Endodermal cell (in vitro differentiated cells): ENCODE results near the gene FGFR3. TPM values are rescaled to one million over a fixed set of nuclear protein-coding genes. Genes with fewer than 3 reads are reported as not detected.
A peak's percentile ranks its signal among the peaks of the same experiment; 100 is the strongest.
"Not testable (repeated sequence)": the region's sequence is repeated elsewhere in the genome, so short reads cannot be mapped to it uniquely, and the experiment has no call there.

Experiments used
- DNase-seq: peaks from one replicate; pipeline ENCODE4 v3.0.0-alpha.2; 2017
- H3K27ac ChIP-seq: 2 replicates; pipeline ENCODE4 v1.5.1; 2013; ENCODE audit warnings: mild to moderate bottlenecking, low read depth, low read length, moderate library complexity
- H3K27me3 ChIP-seq: 2 replicates; pipeline ENCODE4 v1.6.1; 2013; ENCODE audit warnings: mild to moderate bottlenecking, low read length, moderate library complexity; ENCODE audit not compliant: insufficient read depth, control insufficient read depth, poor library complexity, severe bottlenecking
- H3K36me3 ChIP-seq: 2 replicates; pipeline ENCODE4 v1.7.0; 2013; ENCODE audit warnings: mild to moderate bottlenecking, low read length, moderate library complexity; ENCODE audit not compliant: control insufficient read depth, insufficient read depth
- H3K4me1 ChIP-seq: one replicate; pipeline ENCODE4 v1.7.0; 2013; ENCODE audit warnings: low read length; ENCODE audit not compliant: control insufficient read depth, insufficient read depth
- H3K4me3 ChIP-seq: 2 replicates; pipeline ENCODE4 v1.5.1; 2013; ENCODE audit warnings: mild to moderate bottlenecking, low read length, moderate library complexity
- H3K9ac ChIP-seq: 2 replicates; pipeline ENCODE4 v1.6.1; 2013; ENCODE audit warnings: mild to moderate bottlenecking, low read length, moderate library complexity; ENCODE audit not compliant: poor library complexity, severe bottlenecking; ENCODE audit errors: extremely low read depth
- H3K9me3 ChIP-seq: 2 replicates; pipeline ENCODE4 v1.6.1; 2013; ENCODE audit warnings: mild to moderate bottlenecking, low read length, moderate library complexity; ENCODE audit not compliant: control insufficient read depth
- H3K27ac Mint-ChIP-seq: 2 replicates; pipeline ENCODE4 v1.8.0; 2020; ENCODE audit warnings: mixed read lengths
- H3K27me3 Mint-ChIP-seq: 2 replicates; pipeline ENCODE4 v1.8.0; 2021; ENCODE audit warnings: mild to moderate bottlenecking, mixed read lengths; ENCODE audit not compliant: insufficient read depth
- H3K36me3 Mint-ChIP-seq: 2 replicates; pipeline ENCODE4 v1.8.0; 2020; ENCODE audit warnings: low read depth, mixed read lengths
- H3K4me1 Mint-ChIP-seq: 2 replicates; pipeline ENCODE4 v1.8.0; 2020; ENCODE audit warnings: mixed read lengths
- H3K4me3 Mint-ChIP-seq: 2 replicates; pipeline ENCODE4 v1.8.0; 2020; ENCODE audit warnings: mild to moderate bottlenecking, moderate library complexity, mixed read lengths
- H3K9me3 Mint-ChIP-seq: 2 replicates; pipeline ENCODE4 v1.8.0; 2020; ENCODE audit warnings: mild to moderate bottlenecking, mixed read lengths
- CTCF ChIP-seq: fragments of 200-600 bp; sonication (generic); conservative IDR thresholded peaks from 2 replicates; pipeline ENCODE4 v1.5.0; 2021; ENCODE audit warnings: antibody characterized with exemption, mild to moderate bottlenecking
- WGBS, 2 experiments: methylation state at CpG; one replicate each; pipeline versions ENCODE4 v1.1.5 to v1.1.7; 2013; ENCODE audit warnings: missing lambda C conversion rate in 2 of 2, mixed read lengths in 1 of 2; ENCODE audit not compliant: insufficient coverage in 1 of 2, insufficient read length in 1 of 2; 5-methylcytosine and 5-hydroxymethylcytosine counted together
- total RNA-seq, 2 donors: library from RNA; stranded (reverse); fragmentation: NEBNext Ultra II Directional in 1 of 2; extraction: Animal tissue kit (Norgen Biotek cat#: 25700) in 1 of 2; gene quantifications; 2 replicates in 1 of 2; 3 replicates in 1 of 2; pipeline ENCODE4 v1.2.1, GENCODE V29; 2021

The FGFR3 gene
- total RNA-seq, 2 donors from 2014 or later: 107 to 125 TPM

- Histone ChIP-seq H3K4me3 (no peak overlapping the region), H3K36me3 (peaks cover 64% of the 10 kb centered on the region), H3K4me1 (no peaks in the 10 kb centered on the region), H3K9ac (no peak overlapping the region), H3K27me3 (no peaks in the 10 kb centered on the region), H3K9me3 (peaks cover 7% of the 10 kb centered on the region), H3K27ac (no peak overlapping the region)
- H3K4me3 Mint-ChIP-seq: no peak overlapping the region
- peak overlapping the region; percentile 16 for H3K27ac Mint-ChIP-seq
- no peak for TF ChIP-seq CTCF
- H3K27me3 Mint-ChIP-seq: no peaks in the 10 kb centered on the region
- 93 to 95% methylated on average over 13 to 21 of the region's 21 CpGs for WGBS, 2 experiments
- H3K4me1 Mint-ChIP-seq: peaks cover 1% of the 10 kb centered on the region
- no peak for DNase-seq
- H3K36me3 Mint-ChIP-seq: peaks cover 69% of the 10 kb centered on the region
- peaks cover 10% of the 10 kb centered on the region for H3K9me3 Mint-ChIP-seq
Measured at GRCh38 chr4:1834047-1834775, 41.1 kb downstream of the FGFR3 start.

DNA sequence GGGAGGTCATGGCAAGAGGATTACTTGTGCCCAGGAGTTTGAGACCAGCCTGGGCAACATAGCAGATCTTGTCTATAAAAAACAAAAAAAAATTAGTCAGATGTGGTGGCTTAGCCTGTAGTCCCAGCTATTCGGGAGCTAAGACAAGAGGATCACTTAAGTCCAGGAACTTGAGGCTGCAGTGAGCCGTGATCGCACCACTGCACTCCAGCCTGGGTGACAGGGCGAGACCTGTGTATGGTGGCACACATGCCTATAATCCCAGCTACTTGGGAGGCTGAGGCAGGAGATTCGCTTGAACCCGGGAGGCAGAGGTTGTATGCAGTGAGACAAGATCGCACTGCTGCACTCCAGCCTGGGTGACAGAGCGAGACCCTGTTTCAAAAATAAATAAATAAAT lies 42.7 kb downstream of the FGFR3 start:
- H3K4me1 ChIP-seq, H3K9me3 Mint-ChIP-seq, DNase-seq, H3K4me3 Mint-ChIP-seq, H3K4me1 Mint-ChIP-seq, H3K9ac ChIP-seq, H3K4me3 ChIP-seq, H3K27ac ChIP-seq, H3K27ac Mint-ChIP-seq, H3K27me3 Mint-ChIP-seq, H3K27me3 ChIP-seq, H3K9me3 ChIP-seq: not testable (repeated sequence)
- peaks cover 68% of the 10 kb centered on the region for H3K36me3 Mint-ChIP-seq
- 97% methylated on average over 5 to 7 of the region's 8 CpGs for WGBS, 2 experiments
- H3K36me3 ChIP-seq: peaks cover 64% of the 10 kb centered on the region

DNA sequence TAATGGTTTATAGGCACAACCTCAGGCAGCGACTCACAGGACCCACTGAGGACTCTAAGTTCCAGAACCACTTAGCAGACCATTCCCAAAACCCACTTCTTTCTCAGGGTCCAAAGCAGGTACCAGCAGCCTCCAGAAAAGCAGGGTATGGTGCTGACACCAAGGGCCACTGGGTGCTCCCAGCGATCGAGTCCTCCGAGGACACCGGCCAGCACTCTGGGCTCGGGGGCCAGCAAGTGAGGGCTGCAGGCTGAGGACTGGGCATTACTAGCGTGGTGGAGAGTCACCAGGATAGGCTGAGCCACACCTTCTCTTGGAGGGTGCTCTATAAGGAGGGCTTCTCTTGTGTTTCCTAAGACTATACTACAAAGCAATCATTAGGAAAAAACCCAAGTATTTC lies 43.6 kb downstream of the FGFR3 start:
- H3K4me3 Mint-ChIP-seq: no peak overlapping the region
- no peak overlapping the region for H3K9ac ChIP-seq
- WGBS, 2 experiments: 91 to 100% methylated on average over 4 to 7 of the region's 7 CpGs
- no peak for DNase-seq
- TF ChIP-seq CTCF: no peak
- H3K27ac Mint-ChIP-seq: no peak overlapping the region
- no peaks in the 10 kb centered on the region for H3K9me3 Mint-ChIP-seq
- no peaks in the 10 kb centered on the region for H3K9me3 ChIP-seq
- H3K27me3 ChIP-seq: no peaks in the 10 kb centered on the region
- no peak overlapping the region for H3K4me3 ChIP-seq
- no peaks in the 10 kb centered on the region for H3K4me1 Mint-ChIP-seq
- H3K36me3 ChIP-seq: peaks cover 66% of the 10 kb centered on the region
- H3K27me3 Mint-ChIP-seq: no peaks in the 10 kb centered on the region
- H3K27ac ChIP-seq: no peak overlapping the region
- H3K36me3 Mint-ChIP-seq: peaks cover 68% of the 10 kb centered on the region
- H3K4me1 ChIP-seq: no peaks in the 10 kb centered on the region
